HG03571 (cell line): ENCODE results near the gene MPL.

Source experiments
- ATAC-seq: cut with Tn5 transposase; IDR thresholded peaks from one replicate; pipeline ENCODE4 v1.9.1; 2021; ENCODE audit not compliant: unreplicated experiment

Gene MPL

DNA sequence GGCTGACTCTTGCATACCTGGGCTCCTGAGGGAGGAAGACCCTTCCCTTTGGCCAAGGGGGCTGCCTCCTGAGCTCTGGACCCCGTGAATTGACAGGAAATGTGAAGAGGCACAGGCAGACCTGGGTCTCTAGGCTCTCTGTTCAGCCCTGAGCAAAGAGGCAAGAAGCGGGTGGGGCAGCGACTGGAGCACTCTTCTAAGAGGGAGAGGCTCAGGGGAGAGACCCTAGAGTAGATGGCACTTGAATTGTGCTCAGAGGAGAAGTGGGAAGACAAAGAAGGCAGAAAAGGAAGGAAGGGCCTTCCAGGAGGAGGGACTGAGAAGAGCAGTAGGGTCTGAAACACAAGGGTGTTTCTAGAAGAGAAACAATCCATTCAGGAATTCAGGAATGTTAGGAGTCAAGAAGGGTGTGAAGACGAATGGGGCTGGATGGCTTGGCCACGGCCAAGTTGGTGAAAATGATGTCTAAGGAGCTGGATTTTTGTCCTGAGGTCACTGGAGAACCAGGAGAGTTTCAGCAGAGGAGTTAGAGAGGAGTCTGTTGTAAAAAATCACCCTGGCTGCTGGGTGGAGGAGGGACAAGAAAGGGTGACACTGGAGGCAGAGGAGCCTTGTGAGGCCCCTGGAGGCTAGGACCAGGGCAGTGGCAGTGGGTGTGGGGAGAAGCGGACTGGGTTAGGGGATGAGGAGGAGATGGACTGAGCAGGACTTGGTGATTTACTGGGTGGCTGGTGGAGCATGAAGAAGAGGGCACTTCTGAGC lies 31.5 kb upstream of the MPL start:
- no peak for ATAC-seq

DNA sequence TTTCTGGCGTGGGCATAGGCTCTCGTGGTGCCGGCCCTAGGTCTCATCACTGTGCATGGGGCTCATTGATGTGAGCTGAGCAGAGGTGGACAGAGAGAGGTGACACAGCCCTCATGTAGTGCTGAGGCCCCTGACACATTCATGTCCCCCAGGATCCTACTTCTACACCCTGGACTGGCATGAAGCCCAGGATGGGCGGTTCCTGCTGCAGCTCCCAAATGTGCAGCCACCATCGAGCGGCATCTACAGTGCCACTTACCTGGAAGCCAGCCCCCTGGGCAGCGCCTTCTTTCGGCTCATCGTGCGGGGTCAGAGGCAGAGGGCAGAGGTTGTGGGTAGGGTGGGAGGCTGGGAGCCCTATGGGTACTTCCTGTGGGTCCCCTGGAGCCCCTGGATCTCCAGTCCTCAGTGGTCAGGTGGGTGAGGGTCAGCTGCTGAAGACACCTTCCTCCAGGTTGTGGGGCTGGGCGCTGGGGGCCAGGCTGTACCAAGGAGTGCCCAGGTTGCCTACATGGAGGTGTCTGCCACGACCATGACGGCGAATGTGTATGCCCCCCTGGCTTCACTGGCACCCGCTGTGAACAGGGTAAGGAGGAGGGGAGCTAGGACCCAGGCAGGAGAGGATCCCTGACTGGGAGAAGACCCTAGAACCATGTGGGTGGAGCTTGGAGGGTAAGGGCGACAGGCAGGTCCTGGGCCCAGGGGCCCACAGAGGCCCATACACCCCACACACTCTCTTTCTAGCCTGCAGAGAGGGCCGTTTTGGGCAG lies 30.7 kb upstream of the MPL start:
- no peak for ATAC-seq

DNA sequence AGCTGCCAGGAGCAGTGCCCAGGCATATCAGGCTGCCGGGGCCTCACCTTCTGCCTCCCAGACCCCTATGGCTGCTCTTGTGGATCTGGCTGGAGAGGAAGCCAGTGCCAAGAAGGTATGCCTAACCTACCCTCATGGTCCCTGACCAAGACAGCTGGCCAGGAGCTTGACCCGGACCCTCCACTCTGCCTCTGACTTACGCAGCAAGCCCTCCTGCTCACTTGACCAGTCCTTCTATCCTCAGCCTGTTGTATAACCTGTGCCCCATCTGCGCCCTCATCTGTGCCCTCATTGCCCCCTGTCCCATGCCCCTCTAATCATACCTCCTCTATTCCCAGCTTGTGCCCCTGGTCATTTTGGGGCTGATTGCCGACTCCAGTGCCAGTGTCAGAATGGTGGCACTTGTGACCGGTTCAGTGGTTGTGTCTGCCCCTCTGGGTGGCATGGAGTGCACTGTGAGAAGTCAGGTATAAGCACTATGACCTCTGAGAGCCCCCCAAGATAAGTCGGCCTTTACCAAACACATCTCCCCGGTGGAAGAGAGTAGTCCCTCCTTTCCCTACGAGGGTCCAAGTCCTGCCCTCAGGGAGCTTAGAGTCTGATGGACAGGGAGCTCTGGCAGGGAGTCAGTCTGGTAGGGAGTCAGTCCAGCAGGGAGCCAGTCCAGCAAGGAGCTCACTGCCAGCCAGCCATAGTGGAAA lies 30.0 kb upstream of the MPL start:
- ATAC-seq, result no peak

DNA sequence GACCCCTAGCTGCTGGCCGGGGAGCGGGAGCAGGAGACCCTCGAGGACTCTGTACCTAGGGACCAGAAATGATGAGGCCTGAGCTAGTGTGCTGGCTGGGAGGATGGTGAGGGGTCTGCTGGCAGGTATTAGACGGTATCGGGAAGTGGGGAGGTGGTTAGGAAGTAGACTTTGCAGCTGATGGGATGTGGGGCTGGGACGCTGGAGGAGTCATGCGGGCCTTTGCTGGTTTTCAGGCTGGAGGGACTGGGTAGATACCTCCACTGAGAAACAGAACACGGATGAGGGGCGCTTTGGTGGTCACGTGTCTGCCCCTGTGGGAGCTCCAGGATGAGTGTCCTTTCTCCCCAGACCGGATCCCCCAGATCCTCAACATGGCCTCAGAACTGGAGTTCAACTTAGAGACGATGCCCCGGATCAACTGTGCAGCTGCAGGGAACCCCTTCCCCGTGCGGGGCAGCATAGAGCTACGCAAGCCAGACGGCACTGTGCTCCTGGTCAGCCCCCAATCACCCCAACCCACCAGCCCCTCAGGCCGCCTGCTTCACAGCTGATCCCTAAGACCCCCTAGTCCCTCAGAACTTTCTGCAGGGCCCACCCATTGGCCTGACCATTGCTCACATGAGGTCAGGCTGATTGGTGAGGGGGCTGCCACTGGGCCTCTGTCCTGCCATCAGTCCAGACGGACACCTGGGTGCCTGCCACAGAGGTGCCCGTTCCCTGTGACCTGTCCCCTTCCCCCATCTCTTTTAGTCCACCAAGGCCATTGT lies 28.8 kb upstream of the MPL start:
- no peak for ATAC-seq

GRCh38 chr1:43309405-43310025 lies 28.1 kb upstream of the MPL start:
- no peak for ATAC-seq

DNA sequence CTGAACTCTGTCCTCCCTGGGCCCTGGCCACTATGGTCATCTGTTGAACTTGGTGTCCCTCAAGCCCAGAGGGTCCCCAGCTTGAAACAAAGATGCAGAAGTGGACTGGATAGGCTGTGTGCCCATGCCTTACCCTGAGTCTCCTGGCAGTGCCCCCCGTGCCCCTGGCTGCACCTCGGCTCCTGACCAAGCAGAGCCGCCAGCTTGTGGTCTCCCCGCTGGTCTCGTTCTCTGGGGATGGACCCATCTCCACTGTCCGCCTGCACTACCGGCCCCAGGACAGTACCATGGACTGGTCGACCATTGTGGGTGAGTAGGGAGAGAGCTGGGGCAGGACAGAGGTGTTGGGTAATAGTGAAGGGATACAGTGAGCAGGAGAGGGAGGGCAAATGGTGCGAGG lies 26.1 kb upstream of the MPL start:
- no peak for ATAC-seq

DNA sequence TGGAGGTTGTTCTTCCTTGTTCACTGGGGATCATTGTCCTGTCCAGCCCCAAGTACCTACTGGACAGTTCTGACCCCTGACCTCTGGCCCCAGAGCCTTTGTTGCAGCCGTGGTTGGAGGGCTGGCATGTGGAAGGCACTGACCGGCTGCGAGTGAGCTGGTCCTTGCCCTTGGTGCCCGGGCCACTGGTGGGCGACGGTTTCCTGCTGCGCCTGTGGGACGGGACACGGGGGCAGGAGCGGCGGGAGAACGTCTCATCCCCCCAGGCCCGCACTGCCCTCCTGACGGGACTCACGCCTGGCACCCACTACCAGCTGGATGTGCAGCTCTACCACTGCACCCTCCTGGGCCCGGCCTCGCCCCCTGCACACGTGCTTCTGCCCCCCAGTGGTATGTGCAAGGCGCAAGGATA lies 25.4 kb upstream of the MPL start:
- no peak for ATAC-seq

- no peak for ATAC-seq
Observed at GRCh38 chr1:43312663-43313515, 24.7 kb upstream of the MPL start.

DNA sequence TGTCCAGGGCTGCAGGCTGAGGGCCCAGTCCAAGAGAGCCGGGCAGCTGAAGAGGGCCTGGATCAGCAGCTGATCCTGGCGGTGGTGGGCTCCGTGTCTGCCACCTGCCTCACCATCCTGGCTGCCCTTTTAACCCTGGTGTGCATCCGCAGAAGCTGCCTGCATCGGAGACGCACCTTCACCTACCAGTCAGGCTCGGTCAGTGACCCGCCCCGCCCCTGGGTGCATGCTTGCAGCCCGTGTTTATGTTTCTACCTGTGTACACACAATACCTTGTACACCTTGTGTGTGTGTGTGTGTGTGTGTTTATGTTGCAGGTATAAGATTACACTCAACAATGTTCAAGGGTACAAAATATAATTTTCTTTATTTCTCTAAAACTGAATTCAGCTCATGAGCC lies 23.8 kb upstream of the MPL start:
- no peak for ATAC-seq

DNA sequence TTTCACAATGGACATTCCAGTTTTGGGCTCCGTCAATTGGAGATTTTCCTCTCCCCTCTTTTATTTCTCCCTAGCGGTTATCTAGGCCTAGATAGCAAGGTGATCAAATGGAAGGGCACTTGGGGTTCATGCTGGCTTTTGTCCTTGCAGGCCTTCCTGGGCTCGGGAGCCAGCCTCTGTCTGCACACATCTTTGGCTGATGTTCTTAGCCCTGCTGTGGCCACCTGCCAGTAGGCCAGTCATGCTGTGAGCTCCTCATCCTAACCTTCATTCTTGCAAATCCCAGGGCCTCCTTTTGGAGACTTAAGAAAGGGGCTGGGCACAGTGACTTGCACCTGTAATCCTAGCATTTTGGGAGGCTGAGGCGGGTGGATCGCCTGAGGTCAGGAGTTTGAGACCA lies 23.4 kb upstream of the MPL start:
- ATAC-seq, result no peak

DNA sequence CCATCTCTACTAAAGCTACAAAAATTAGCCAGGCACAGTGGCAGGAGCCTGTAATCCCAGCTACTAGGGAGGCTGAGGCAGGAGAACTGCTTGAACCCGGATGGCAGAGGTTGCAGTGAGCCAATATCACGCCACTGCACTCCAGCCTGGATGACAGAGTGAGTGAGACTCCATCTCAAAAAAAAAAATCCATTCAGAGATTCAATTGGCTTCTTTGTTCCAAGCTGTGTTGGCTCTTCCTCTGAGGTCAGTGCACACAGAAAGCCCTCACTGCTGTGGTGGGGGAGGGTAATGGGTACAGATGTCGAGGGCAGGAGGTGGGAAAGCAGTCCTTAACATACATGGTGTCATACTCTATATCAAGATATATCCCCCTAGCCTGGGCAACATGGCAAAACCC lies 22.1 kb upstream of the MPL start:
- ATAC-seq, result no peak

DNA sequence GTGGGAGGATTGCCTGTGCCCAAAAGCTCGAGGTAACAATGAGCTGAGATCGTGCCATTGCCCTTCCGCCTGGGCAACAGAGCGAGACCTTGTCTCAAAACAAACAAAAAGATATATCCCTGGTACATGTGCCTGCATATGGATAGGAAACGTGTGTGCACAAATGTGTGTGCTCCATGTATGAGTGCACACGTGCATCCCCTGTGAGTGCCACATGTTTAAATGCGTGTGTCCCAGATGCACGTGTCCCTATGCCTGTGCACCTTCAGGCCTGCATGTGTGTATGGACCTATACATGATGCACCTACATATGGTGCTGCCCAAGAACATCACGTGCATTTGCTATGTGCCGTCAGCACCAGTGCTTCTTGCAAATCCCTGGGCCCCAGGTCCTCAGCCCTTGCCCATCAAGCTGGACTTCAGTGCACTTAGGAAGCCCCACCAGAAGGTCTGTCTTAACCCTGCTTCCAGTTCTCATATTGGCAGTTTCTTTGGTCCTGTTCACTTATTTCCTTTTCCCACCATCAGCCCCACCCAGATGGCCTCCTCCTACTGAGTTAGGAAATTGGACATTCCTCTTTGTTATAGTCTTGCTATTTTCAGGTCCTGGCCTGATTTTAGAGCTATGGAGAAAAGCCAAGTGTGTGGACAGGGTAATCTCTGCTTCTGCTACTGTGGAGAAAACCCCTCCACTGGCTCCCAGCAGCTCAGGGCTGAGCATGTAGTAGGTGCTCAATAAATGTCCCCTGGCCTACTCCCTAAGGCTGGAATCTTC lies 21.5 kb upstream of the MPL start:
- ATAC-seq, result no peak

GRCh38 chr1:43316738-43317520 lies 20.7 kb upstream of the MPL start:
- ATAC-seq, result no peak

DNA sequence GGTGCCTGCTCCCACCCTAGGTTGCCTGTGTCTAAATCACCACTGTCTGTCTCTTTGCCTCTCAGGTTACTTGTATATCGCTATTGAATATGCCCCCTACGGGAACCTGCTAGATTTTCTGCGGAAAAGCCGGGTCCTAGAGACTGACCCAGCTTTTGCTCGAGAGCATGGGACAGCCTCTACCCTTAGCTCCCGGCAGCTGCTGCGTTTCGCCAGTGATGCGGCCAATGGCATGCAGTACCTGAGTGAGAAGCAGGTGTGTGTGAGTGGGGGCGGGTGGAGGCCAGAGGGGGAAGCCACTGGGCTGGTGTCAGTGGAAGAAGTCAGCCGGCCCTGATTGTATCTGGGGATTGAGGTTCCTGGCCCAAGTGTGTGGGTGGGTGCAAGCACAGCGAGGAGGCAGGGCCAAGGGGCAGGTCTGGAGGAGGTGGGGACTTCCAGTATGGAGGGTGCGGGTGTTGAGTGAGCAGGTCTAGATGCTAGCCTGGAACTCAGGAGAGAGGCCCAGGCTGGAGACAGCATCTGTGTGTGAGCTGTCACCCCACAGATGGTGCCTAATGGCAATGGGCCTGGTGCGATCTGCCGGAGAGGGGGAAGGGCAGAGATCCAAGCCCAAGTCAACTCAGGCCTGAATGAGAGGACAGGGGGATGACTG lies 19.7 kb upstream of the MPL start:
- ATAC-seq, result no peak

- ATAC-seq, result no peak
Observed at GRCh38 chr1:43318831-43319230, 18.8 kb upstream of the MPL start.

GRCh38 chr1:43319288-43319687 lies 18.3 kb upstream of the MPL start:
- ATAC-seq, result no peak

- no peak for ATAC-seq
Observed at GRCh38 chr1:43319766-43320165, 17.9 kb upstream of the MPL start.
